Measurements from ENCODE around the gene DNAJC18.
"Not testable (repeated sequence)": the region's sequence is repeated elsewhere in the genome, so short reads cannot be mapped to it uniquely, and the experiment has no call there.

Gene DNAJC18

DNA sequence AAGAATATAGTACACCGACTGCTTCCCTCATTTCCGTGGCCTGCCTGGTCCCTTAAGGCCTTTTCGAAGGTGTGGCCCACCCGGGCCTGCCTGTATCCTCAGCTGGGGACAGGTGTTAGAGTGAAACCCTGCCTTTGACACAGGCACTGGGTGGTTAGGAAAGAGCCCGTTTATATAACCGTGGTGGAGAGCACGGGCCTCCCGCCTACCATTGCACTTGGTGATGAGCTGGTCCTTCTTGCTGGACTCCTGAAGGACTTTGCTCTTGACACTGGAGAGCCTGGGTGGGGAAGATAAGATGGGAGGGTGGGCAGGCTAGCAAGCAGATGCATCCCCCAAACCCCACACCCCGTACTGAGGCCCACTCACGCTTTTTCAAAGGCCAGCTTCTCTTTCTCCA lies 37.8 kb downstream of the DNAJC18 start:
- DNase-seq = no peak

DNA sequence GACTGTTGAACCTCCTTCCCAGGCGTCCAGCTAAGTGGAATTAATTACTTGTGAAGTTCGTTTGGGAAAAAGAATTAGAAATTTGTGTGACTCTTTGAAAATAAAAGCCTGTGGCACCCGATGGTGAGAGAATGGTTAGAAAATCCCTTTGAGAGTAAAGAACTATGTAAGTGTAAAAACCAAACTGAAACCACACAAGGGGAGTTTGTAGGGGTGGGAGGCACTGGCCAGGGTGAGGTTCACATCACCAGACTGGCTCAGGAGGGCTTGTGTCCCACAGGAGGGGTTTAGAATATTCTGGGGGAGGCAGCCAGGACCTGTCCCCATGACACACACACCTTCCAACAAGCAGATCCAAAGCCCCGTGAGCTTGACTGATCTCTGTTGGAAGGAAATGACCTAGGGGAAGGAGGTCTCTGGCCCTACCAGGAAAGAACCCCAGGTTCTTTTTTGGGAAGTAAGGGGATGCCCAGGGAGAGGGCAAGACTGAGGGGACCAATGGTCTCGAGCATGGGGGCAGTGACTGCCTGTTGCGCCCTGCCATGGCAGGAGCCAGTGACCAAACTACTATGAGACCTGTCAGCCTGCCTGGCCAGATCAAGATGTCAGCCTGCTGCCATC lies 39.7 kb downstream of the DNAJC18 start:
- no peak for DNase-seq

- no peak for DNase-seq
These were observed 41.4 kb downstream of the DNAJC18 start for GRCh38 chr5:139397921-139398320.

DNA sequence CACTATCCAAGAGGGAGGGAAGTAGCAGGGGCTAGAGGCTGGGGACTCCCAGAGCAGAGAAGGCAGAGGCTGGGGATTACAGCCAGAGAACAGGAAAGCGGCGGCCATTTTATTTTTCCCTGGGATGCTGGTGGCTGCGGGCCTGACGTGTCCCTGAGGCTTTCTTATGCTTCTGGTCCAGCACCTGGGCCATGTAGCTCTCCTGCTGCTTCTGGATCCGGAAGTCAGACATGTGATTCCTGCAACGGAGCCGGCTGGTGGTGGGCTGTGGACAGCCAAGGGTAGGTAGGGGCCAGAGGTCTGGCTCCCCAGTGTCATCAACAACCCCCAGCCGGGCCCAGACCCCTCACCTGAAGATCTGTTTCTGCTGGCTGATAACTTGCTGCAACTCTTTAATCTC lies 42.6 kb downstream of the DNAJC18 start:
- no peak for DNase-seq

DNA sequence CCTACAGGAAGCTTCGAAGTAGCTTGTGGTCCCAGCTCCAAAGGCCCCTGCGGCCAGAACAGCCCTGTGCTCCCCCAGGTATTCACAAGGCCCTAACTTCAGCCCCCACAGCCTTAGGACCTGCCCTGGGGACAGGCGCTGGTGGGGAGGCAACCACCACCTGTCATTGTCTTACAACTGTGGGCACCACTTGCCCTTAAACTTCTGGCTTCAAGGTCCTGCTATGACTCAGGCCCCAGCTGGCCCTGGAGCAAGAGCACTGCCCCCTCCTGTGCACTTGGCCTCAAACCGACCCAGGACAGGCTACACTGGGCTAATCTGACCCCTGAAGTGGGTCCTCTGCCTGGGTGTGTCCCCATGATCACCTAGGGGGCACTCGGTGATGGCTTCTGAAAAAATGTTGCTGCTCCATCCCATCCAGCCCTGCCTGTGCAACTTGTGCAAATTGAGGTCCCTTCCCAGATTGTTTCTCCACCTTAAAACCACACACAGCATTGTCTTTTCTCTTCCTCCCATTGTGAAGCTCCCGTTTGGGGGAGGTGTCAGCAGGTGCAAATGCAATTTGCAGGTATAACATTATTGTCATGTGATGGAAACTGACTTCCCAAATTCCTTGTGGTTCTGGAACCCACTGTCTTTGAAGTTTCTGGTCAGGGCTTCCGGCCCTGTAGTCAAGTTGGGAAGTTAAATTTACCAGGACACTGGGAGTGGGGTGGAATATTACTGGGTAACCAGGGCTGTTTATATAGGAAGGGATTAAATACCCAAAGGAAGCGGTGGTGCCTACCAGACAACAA lies 43.3 kb downstream of the DNAJC18 start:
- no peak for DNase-seq

GRCh38 chr5:139394654-139395566 lies 44.4 kb downstream of the DNAJC18 start, which contains the start of gene PROB1:
PROB1 (minus strand) TSS chr5:139395104; CDS start chr5:139395081, 23 bp downstream.
- no peak for DNase-seq

- no peak for DNase-seq
These were observed 45.1 kb downstream of the DNAJC18 start for GRCh38 chr5:139394123-139394653.

GRCh38 chr5:139393497-139394122 lies 45.7 kb downstream of the DNAJC18 start:
- no peak for DNase-seq

- DNase-seq = no peak
These were observed 46.4 kb downstream of the DNAJC18 start for GRCh38 chr5:139392678-139393496.

- DNase-seq = no peak
These were observed 47.0 kb downstream of the DNAJC18 start for GRCh38 chr5:139392324-139392677.

DNA sequence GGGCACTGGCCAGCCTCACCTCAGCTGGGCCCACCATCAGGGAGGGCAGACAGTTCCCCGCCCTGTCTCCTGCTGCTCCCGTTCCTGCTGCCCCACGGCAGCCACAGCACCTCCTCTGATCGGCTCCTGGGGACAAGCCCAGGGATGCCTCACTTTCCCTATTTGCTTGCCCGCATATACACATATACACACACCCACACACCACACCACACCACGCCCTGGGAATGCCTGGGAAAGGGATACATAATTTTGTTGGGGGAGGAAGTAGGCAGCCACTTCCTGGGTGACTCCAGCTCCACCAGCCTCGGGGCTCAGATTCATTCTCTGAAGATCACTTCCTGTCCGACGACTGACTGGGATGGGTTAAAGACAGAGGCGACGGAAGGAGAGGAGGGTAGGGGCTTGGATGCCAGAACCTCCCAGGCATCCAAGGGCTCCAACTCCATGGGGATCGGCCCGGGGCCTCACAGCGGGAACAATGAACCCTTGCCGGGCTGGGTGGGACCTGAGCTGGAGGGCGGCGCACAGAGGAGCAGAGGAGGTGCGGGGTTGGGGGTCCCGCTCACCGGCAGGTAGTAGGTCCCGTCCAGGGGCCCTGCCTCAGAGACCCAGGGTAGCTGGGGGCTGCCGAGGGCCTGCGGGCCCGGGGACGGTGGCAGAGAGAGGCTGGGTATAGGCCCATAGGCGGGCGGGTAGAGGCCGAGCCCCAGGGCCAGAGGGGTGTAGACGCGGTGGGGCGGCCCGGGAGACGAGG lies 47.6 kb downstream of the DNAJC18 start:
- DNase-seq = no peak

GRCh38 chr5:139390639-139391569 lies 48.4 kb downstream of the DNAJC18 start:
- DNase-seq = no peak

- no peak for DNase-seq
These were observed 49.4 kb downstream of the DNAJC18 start, which contains the start of gene MZB1 for GRCh38 chr5:139389701-139390638. MZB1 (minus strand) TSS chr5:139389913; CDS start chr5:139389856, 57 bp downstream.

DNA sequence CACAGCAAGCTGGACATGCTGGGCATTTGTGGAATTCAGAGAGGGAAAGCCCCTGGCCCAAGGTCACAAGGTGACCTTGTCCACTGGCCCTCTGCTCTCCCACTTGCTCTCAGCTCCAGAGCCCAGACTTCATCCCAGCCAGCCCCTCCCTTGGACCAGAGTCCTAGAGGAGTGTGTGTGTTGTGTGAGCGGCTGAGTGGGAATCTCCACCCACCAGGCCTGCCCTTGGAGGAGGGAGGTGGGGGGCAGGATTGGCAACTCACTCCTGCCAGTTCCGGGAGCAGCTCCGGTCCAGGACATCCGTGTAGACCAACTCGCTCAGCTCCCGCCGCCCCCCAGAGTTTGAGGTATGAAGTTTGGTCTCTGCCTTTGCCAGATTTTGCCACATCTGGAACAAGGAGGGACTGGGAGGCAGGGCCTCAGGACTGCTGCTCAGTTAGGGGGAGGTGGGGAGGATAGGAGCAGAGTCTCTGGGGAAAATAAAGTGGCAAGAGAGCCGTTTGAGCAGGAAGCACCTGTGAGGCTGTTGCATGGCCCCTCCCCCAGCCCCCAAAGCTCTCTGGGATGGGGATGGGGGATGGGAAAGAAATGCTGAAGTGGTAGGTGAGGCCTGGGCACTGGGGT lies 51.0 kb downstream of the DNAJC18 start:
- peak; percentile 48 for DNase-seq

GRCh38 chr5:139387611-139388197 lies 51.6 kb downstream of the DNAJC18 start:
- no peak for DNase-seq

DNA sequence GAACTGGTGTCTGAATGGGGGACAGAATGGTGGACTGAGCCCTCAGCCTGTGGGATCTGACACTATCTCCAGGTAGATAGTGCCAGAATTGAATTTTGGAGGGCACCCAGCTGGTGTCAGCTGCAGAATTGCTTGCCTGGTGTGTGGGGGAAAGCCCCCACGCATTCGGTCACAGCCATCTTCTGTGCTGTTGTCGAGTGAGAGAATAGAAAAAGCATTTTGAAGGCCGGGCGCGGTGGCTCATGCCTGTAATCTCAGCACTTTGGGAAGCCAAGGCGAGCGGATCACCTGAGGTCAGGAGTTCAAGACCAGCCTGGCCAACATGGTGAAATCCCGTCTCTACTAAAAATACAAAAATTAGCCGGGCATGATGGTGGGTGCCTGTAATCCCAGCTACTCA lies 52.4 kb downstream of the DNAJC18 start:
- not testable (repeated sequence) for DNase-seq

DNA sequence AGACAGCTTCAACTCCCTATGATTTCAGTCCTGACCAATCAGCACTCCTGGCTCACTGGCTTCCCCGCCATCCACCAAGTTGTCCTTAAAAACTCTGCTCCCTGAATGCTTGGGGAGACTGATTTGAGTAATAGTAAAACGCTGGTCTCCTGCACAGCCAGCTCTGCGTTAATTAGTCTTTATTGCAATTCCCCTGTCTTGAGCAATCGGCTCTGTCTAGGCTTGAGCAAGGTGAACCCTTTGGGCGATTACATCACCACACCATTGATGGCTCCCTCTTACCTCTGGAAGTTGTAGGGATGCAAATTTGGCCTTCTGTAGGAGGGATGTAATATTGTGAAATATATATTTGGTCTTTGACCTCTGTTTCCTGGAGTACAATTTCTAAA lies 53.3 kb downstream of the DNAJC18 start:
- DNase-seq = no peak
